HG02763 (cell line): ENCODE data around the gene DNAJC5.
A peak's percentile ranks its signal among the peaks of the same experiment; 100 is the strongest.
"Not testable (repeated sequence)": the region's sequence is repeated elsewhere in the genome, so short reads cannot be mapped to it uniquely, and the experiment has no call there.

Experiments used
- ATAC-seq: cut with Tn5 transposase; IDR thresholded peaks from one replicate; pipeline ENCODE4 v1.9.1; 2021; ENCODE audit warnings: mild to moderate bottlenecking, moderate library complexity; ENCODE audit not compliant: unreplicated experiment

The DNAJC5 gene, protein sequence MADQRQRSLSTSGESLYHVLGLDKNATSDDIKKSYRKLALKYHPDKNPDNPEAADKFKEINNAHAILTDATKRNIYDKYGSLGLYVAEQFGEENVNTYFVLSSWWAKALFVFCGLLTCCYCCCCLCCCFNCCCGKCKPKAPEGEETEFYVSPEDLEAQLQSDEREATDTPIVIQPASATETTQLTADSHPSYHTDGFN

GRCh38 chr20:63894358-63895201, at the start of gene DNAJC5:
DNAJC5 (plus strand) TSS chr20:63895126; CDS start chr20:63928346, 33,220 bp downstream.
- ATAC-seq = peak; percentile 90

DNA sequence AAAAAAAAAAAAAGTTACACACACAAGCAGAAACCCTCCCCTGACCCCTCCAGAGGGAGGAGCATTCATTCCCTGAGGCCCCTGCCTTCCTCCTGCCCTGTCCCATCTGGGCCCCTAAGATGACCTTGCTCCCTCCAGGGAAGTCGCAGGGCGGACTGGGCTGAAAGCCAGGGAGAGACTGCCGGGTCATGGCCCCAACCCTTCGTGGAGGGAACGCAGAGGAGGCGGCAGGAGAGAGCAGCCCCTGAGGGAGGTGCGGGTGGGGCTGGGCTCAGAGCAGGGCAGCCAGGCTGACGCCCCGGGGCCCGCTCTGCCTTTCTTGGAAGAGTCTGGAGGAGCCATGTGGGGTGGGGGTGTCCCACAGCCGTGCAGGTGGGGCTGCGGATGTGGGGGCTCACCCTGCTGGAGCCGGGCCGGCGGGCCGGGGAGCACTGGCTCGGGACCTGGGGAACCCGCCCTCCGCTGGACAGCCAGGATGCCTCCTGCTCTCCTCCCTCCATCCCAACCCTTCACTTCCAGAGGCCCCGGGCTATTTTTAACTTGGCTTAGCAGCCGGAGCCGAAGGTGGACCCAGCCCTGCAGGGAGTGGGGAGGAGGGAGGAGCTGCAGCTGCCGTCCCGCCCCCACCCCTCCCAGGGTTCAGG, 48.7 kb upstream of the DNAJC5 start:
- no peak for ATAC-seq

DNA sequence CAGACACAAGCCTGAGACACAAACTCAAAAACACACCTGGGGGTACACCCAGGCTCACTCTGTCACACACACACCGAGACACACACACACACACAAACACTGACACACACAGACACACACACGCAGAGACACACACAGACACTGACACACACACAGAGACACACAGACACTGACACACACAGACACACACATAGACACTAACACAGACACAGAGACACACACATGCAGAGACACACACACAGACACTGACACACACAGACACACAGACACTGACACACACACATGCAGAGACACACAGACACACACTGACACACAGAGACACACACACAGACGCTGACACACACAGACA, 48.1 kb upstream of the DNAJC5 start:
- ATAC-seq = no peak

DNA sequence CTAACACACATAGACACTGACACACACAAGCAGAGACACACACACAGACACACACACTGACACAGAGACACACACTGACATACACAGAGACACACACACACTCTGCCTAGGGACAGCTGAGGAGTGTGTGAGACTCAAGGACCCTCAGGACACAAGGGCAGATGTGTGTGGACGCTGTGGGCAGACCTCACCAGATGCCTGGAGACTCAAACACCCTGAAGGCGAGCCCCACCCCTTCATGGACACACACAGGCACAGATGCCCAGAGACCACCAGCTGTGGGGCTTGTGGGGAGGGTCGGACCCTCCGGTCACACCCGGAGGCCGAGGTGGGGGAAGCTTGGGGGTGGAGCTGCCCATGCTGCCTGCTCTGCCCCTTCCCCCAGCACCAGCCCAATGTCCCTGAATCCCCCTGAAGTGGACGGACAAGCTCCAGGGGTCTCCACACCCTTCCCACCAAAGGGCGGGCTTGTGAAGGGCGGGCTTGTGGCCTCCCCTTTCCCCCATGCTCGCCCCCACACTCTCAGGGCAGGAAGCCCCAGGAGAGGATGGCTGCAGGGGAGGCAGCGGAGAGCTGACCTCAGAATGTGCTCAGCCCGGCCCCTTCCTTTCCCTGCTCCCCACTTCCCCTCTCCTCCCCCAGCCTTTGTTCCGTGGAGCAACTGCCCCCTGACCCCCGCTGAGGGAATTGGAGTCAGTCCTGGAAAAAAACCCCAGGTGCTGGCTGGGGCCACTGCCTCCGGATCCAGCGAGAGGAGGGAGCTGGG, 47.5 kb upstream of the DNAJC5 start:
- no peak for ATAC-seq

- no peak for ATAC-seq
Observed at GRCh38 chr20:63848003-63848911, 46.7 kb upstream of the DNAJC5 start.

DNA sequence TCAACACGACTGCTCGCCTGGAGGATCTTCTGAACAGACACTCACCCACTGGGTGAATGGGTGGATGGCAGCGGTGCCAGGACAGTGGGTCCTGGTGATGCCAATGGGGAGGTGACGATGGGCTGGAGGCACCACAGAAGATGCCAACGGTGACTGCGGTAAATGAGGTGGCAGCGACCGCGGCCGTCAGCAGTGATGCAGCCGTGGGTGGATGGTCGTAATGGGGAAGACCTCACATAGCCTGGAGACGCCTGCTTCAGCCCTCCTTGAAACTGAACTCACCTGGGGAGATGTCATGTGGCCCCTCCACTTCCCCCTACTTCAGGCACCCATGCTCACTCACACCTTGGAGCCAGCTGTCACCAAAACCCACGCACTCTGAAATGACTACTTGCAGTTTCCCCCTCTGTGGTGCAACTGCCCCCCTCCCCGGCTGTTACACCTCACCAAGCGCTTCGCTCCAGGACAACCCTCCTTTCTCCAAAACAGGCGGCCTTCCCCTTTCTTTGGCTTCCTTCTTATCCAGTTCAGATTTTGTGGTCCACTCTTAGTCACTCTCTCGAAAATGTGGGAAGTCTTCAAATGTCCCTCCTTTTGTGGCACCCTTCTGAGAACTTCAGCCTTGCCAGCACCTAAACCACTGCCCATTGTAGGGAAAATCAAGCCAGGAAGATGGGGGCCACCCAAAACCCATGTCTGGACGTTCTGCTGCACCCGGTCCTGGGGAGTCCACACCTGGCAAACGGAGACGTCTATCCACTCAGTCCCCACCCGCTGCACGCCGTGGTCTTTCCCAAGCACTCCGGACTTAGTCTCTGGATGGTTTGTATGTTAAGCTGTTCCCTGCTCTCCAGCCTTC, 44.0 kb upstream of the DNAJC5 start:
- peak; percentile 78 for ATAC-seq

GRCh38 chr20:63851548-63851943, 43.4 kb upstream of the DNAJC5 start:
- not testable (repeated sequence) for ATAC-seq

DNA sequence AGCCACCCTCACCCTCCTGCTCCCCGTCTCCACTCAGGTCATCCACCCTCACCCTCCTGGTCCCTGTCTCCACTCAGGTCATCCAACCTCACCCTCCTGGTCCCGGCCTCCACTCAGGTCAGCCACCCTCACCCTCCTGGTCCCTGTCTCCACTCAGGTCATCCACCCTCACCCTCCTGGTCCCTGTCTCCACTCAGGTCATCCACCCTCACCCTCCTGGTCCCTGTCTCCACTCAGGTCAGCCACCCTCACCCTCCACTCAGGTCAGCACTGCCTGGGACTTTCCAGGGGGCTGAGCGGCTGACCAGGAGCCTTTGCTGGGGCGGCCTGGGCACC, 41.2 kb upstream of the DNAJC5 start:
- ATAC-seq = not testable (repeated sequence)

GRCh38 chr20:63854069-63854765, 40.7 kb upstream of the DNAJC5 start:
- ATAC-seq = no peak

- ATAC-seq = no peak
Observed at GRCh38 chr20:63854766-63855362, 40.1 kb upstream of the DNAJC5 start.

- no peak for ATAC-seq
Observed at GRCh38 chr20:63855363-63856097, 39.4 kb upstream of the DNAJC5 start.

DNA sequence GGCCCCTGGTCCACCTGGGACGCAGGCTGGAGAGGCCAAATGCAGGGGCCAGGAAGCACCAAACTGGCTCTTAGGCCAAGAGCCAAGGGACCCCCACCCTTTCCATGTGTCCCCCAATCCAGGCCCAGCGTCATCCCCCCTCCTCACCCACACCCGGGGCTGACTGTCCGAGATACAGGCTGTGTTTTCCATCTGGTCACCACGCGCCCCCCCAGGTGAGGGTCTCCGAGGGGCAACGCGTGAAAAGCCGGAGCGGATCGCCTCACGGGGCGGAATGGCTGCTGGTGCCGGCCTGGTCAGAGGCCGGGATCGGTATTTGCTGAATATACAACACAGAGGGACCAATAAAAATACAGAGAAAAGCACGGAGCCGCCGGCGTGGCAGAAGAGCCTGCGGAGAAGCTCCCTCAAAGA, 38.8 kb upstream of the DNAJC5 start:
- no peak for ATAC-seq

GRCh38 chr20:63857764-63858392, 37.0 kb upstream of the DNAJC5 start:
- ATAC-seq = no peak

DNA sequence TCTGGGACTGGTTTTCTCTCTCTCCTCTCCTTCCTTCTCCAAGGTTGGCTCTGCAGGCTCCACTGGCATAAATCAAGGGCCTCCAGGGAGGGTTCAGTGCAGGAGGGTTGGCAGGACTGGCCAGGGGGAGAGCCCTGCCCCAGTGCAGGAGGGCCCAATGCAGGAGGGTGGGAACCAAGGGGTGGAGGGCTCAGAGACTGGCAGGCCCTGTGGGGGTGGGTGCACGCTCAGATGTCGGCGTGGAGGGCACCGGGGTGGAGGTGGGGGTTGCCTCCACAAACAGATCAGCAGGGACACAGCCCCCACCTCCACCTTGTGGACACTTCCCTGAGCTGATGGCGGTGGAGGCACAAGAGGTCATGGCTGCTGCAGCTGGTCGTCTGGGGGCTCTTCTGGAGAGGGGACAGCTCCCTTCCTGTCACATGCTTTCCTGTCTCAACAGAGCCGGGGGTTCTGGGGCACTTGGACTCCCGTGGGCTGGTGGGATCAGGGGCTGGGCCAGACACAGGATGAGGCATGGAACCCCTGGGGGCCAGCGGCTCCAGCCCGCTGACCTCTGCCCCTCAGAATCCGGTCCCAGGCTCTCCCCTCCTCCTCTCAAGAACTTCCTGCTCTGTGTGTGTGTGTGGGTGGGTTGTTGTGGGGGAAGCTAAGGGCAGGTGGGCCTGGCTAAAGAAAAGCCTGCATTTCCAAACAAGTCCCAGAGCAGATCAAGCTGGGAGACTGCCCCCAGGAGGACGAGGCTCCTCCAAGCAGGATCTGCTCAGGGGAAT, 36.3 kb upstream of the DNAJC5 start:
- no peak for ATAC-seq

DNA sequence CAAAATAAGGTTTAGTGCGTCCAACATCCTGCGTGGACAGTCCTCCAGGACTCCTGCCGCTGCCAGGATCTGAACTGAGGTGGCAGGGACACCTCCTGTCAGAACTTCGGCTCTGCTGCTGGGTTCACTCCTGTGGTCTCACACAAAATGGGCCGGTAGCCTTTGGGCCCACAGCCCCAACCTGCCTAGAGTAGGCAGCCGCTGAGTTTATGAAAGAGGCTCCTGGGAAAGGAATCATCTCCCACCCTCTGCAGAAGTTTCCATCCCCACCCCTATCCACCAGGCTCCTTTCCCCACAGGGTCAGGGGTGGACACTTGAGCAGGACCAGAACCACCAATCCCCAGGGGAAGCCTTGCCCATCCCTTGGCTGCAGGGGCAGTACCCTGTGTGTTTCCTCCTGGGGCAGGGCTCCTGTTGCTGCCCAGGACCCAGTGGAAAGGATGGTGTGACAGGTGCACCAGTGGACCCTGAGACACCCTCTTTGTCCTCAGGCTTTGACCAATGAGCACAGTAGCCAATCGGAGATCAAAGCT, 35.7 kb upstream of the DNAJC5 start:
- ATAC-seq = no peak

DNA sequence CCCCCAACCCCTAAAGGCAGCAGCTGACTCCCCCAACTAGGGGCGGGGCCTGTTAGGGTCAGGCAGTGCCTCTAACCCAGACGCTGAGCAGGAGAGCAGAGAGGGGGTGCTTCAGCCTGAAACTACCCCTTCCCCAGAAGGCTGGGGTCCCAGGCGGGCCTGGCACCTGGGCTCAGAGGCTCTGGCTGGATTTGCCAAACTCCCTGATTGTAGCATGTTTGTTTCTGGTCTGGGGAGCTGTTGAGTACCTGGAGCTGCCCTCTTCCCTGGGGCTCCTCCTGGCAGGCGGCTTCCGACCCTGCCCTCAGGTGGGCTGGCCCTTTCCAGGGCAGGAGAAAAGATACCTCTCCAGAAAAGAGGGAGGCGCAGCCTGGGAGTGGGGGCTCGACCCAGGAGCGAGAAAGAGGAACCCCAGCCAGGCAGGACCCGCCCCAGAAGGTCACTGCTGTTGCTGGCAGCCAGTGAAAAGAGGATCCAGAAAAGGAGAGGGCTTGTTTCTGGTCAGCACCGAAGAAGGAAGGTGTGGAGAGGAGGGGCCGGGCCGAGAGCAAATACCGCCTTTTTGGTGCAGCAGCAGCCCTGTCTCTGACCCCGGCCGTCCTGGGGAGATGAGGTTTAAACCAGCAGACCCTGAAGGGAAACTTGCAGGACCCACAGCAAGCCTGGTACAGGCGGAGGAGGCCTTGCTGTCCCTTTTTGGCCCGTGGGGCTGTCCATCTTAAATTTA, 34.4 kb upstream of the DNAJC5 start:
- no peak for ATAC-seq
